ENCODE data around the gene SNX11. TPM values are rescaled to one million over a fixed set of nuclear protein-coding genes. Genes with fewer than 3 reads are reported as not detected.

Gene SNX11
- total RNA-seq, 5 donors from 2014 or later (not counting 1 experiment from before 2014, with no cell fraction given), result 10.6 to 20.4 (median 19.5) TPM

GRCh38 chr17:48131216-48131824 lies 23.8 kb downstream of the SNX11 start:
- ATAC-seq (replicated peaks in 1 of 4) (peak; percentile 64 to 79 (median 74)), DNase-seq (peak in 28 of 35 experiments; percentile 9 to 81 (median 35))
- Histone ChIP-seq H3K9me3 (no peaks in the 10 kb centered on the region), H3K27me3 (replicated peaks in 1 of 2; ENCODE audit: control insufficient read depth in 2 of 2, extremely low read depth in 1 of 2, insufficient read depth in 2 of 2, low read length in 1 of 2) (no peaks in the 10 kb centered on the region), H3K4me1 (ENCODE audit: control insufficient read depth in 1 of 2, extremely low read depth in 1 of 2, insufficient read depth in 2 of 2, low read length in 2 of 2) (no peaks in the 10 kb centered on the region), H3K36me3 (ENCODE audit: control insufficient read depth in 2 of 2, extremely low read depth in 1 of 2, insufficient read depth in 1 of 2, low read length in 1 of 2) (peaks cover 0 to 26% of the 10 kb centered on the region in 2 donors), H3K4me3 (ENCODE audit: control insufficient read depth in 1 of 2, extremely low read depth in 1 of 2, low read length in 1 of 2) (no peak overlapping the region), H3K27ac (ENCODE audit: low read length) (no peak overlapping the region)
- POLR2A ChIA-PET, result interaction anchor here in 1 of 2 donors (0.7 kb wide), 3 partner anchors 17 to 1991 kb away, joined by 3 to 5 read pairs (median 5); no protein-coding TSS in a partner anchor
- CTCF ChIA-PET, result interaction anchor here (0.6 to 0.7 kb wide), 6 partner anchors 51 to 1981 kb away, joined by 3 to 9 read pairs (median 4); no protein-coding TSS in a partner anchor
- H3K4me3 Mint-ChIP-seq, result no peak overlapping the region
- no peaks in the 10 kb centered on the region for H3K9me3 Mint-ChIP-seq
- H3K27ac Mint-ChIP-seq, result peak overlapping the region; percentile 34 to 49
- H3K4me1 Mint-ChIP-seq, result peaks cover 0 to 3% (median 0%) of the 10 kb centered on the region in 3 donors
- no peaks in the 10 kb centered on the region for H3K27me3 Mint-ChIP-seq
- peaks cover 8% of the 10 kb centered on the region for H3K36me3 Mint-ChIP-seq
- WGBS (ENCODE audit: insufficient coverage), result no CpG with 5 or more reads among the region's 4 CpGs

GRCh38 chr17:48132385-48132784 lies 24.8 kb downstream of the SNX11 start:
- Histone ChIP-seq H3K4me1 (ENCODE audit: control insufficient read depth in 1 of 2, extremely low read depth in 1 of 2, insufficient read depth in 2 of 2, low read length in 2 of 2) (no peaks in the 10 kb centered on the region), H3K27me3 (replicated peaks in 1 of 2; ENCODE audit: control insufficient read depth in 2 of 2, extremely low read depth in 1 of 2, insufficient read depth in 2 of 2, low read length in 1 of 2) (no peaks in the 10 kb centered on the region), H3K4me3 (ENCODE audit: control insufficient read depth in 1 of 2, extremely low read depth in 1 of 2, low read length in 1 of 2) (no peak overlapping the region), H3K36me3 (ENCODE audit: control insufficient read depth in 2 of 2, extremely low read depth in 1 of 2, insufficient read depth in 1 of 2, low read length in 1 of 2) (peaks cover 0 to 32% of the 10 kb centered on the region in 2 donors), H3K27ac (ENCODE audit: low read length) (no peak overlapping the region), H3K9me3 (no peaks in the 10 kb centered on the region)
- ATAC-seq (replicated peaks in 1 of 4), result no peak
- peaks cover 13% of the 10 kb centered on the region for H3K36me3 Mint-ChIP-seq
- ChIA-PET CTCF (interaction anchor here (0.6 to 1.7 kb wide), 5 partner anchors 12 to 1980 kb away, joined by 3 to 5 read pairs (median 4); no protein-coding TSS in a partner anchor), POLR2A (interaction anchor here in 1 of 2 donors (0.7 kb wide), 2 partner anchors 16 to 167 kb away, joined by 5 read pairs; no protein-coding TSS in a partner anchor)
- H3K27ac Mint-ChIP-seq, result no peak overlapping the region
- peaks cover 0 to 3% (median 0%) of the 10 kb centered on the region in 3 donors for H3K4me1 Mint-ChIP-seq
- H3K27me3 Mint-ChIP-seq, result no peaks in the 10 kb centered on the region
- DNase-seq, result no peak
- H3K9me3 Mint-ChIP-seq, result no peaks in the 10 kb centered on the region
- H3K4me3 Mint-ChIP-seq, result no peak overlapping the region
- 98% methylated on average over 4 of the region's 5 CpGs for WGBS (ENCODE audit: insufficient coverage)

GRCh38 chr17:48134912-48135480 lies 27.4 kb downstream of the SNX11 start:
- Mint-ChIP-seq H3K4me3 (no peak overlapping the region), H3K4me1 (peaks cover 0 to 6% (median 0%) of the 10 kb centered on the region in 3 donors), H3K9me3 (no peaks in the 10 kb centered on the region), H3K27me3 (no peaks in the 10 kb centered on the region), H3K27ac (peak overlapping the region; percentile 27 to 62), H3K36me3 (peaks cover 22% of the 10 kb centered on the region)
- Histone ChIP-seq H3K27ac (ENCODE audit: low read length) (no peak overlapping the region), H3K27me3 (replicated peaks in 1 of 2; ENCODE audit: control insufficient read depth in 2 of 2, extremely low read depth in 1 of 2, insufficient read depth in 2 of 2, low read length in 1 of 2) (no peaks in the 10 kb centered on the region), H3K9me3 (no peaks in the 10 kb centered on the region), H3K36me3 (ENCODE audit: control insufficient read depth in 2 of 2, extremely low read depth in 1 of 2, insufficient read depth in 1 of 2, low read length in 1 of 2) (peaks cover 0 to 39% of the 10 kb centered on the region in 2 donors), H3K4me1 (ENCODE audit: control insufficient read depth in 1 of 2, extremely low read depth in 1 of 2, insufficient read depth in 2 of 2, low read length in 2 of 2) (no peaks in the 10 kb centered on the region), H3K4me3 (ENCODE audit: control insufficient read depth in 1 of 2, extremely low read depth in 1 of 2, low read length in 1 of 2) (no peak overlapping the region)
- WGBS (ENCODE audit: insufficient coverage), result no CpG with 5 or more reads among the region's 3 CpGs
- ATAC-seq (replicated peaks in 1 of 4) (no peak), DNase-seq (no peak)
- ChIA-PET CTCF (interaction anchor here in 1 of 2 donors (0.5 kb wide), 1 partner anchor 110 kb away, joined by 3 read pairs; no protein-coding TSS in a partner anchor), POLR2A (no interaction called here)

GRCh38 chr17:48137656-48138055 lies 30.1 kb downstream of the SNX11 start:
- ATAC-seq (replicated peaks in 1 of 4) (no peak), DNase-seq (no peak)
- no peak overlapping the region for H3K27ac ChIP-seq (ENCODE audit: low read length)
- Mint-ChIP-seq H3K27me3 (no peaks in the 10 kb centered on the region), H3K9me3 (no peaks in the 10 kb centered on the region), H3K4me1 (peaks cover 0 to 11% (median 0%) of the 10 kb centered on the region in 3 donors), H3K27ac (peak overlapping the region; percentile 4 to 16), H3K4me3 (no peak overlapping the region), H3K36me3 (peaks cover 30% of the 10 kb centered on the region)
- ChIA-PET CTCF (interaction anchor here in 1 of 2 donors (0.7 kb wide), 1 partner anchor 8 kb away, joined by 4 read pairs; no protein-coding TSS in a partner anchor), POLR2A (interaction anchor here in 1 of 2 donors (0.6 kb wide), 1 partner anchor 558 kb away, joined by 8 read pairs; no protein-coding TSS in a partner anchor)
- no peaks in the 10 kb centered on the region for H3K9me3 ChIP-seq
- H3K4me3 ChIP-seq (ENCODE audit: control insufficient read depth in 1 of 2, extremely low read depth in 1 of 2, low read length in 1 of 2), result no peak overlapping the region
- H3K4me1 ChIP-seq (ENCODE audit: control insufficient read depth in 1 of 2, extremely low read depth in 1 of 2, insufficient read depth in 2 of 2, low read length in 2 of 2), result no peaks in the 10 kb centered on the region
- H3K27me3 ChIP-seq (replicated peaks in 1 of 2; ENCODE audit: control insufficient read depth in 2 of 2, extremely low read depth in 1 of 2, insufficient read depth in 2 of 2, low read length in 1 of 2), result no peaks in the 10 kb centered on the region
- H3K36me3 ChIP-seq (ENCODE audit: control insufficient read depth in 2 of 2, extremely low read depth in 1 of 2, insufficient read depth in 1 of 2, low read length in 1 of 2), result peaks cover 0 to 47% of the 10 kb centered on the region in 2 donors
- whole genome bisulfite sequencing (ENCODE audit: insufficient coverage), result no CpG with 5 or more reads among the region's 1 CpG

GRCh38 chr17:48139944-48140343 lies 32.4 kb downstream of the SNX11 start:
- ATAC-seq (replicated peaks in 1 of 4), result no peak
- 62% methylated on average over 2 of the region's 2 CpGs for WGBS (ENCODE audit: insufficient coverage)
- Histone ChIP-seq H3K27me3 (replicated peaks in 1 of 2; ENCODE audit: control insufficient read depth in 2 of 2, extremely low read depth in 1 of 2, insufficient read depth in 2 of 2, low read length in 1 of 2) (no peaks in the 10 kb centered on the region), H3K36me3 (ENCODE audit: control insufficient read depth in 2 of 2, extremely low read depth in 1 of 2, insufficient read depth in 1 of 2, low read length in 1 of 2) (peaks cover 6 to 60% of the 10 kb centered on the region in 2 donors), H3K27ac (ENCODE audit: low read length) (no peak overlapping the region), H3K9me3 (no peaks in the 10 kb centered on the region), H3K4me3 (ENCODE audit: control insufficient read depth in 1 of 2, extremely low read depth in 1 of 2, low read length in 1 of 2) (no peak overlapping the region), H3K4me1 (ENCODE audit: control insufficient read depth in 1 of 2, extremely low read depth in 1 of 2, insufficient read depth in 2 of 2, low read length in 2 of 2) (no peaks in the 10 kb centered on the region)
- H3K27ac Mint-ChIP-seq, result peak overlapping the region; percentile 55 to 56
- H3K9me3 Mint-ChIP-seq, result no peaks in the 10 kb centered on the region
- no peaks in the 10 kb centered on the region for H3K27me3 Mint-ChIP-seq
- ChIA-PET CTCF (interaction anchor here in 1 of 2 donors (0.5 kb wide), 1 partner anchor 152 kb away, joined by 4 read pairs; no protein-coding TSS in a partner anchor), POLR2A (no interaction called here)
- peaks cover 0 to 11% (median 0%) of the 10 kb centered on the region in 3 donors for H3K4me1 Mint-ChIP-seq
- DNase-seq, result no peak
- H3K36me3 Mint-ChIP-seq, result peaks cover 30% of the 10 kb centered on the region
- H3K4me3 Mint-ChIP-seq, result no peak overlapping the region

GRCh38 chr17:48143629-48144028 lies 36.1 kb downstream of the SNX11 start:
- H3K27ac ChIP-seq (ENCODE audit: low read length), result no peak overlapping the region
- ChIA-PET POLR2A (no interaction called here), CTCF (interaction anchor here (0.5 to 1.0 kb wide), 3 partner anchors 28 to 208 kb away, joined by 3 to 7 read pairs (median 3); no protein-coding TSS in a partner anchor)
- H3K36me3 Mint-ChIP-seq, result peaks cover 30% of the 10 kb centered on the region
- no peaks in the 10 kb centered on the region for H3K27me3 Mint-ChIP-seq
- no peaks in the 10 kb centered on the region for H3K4me1 ChIP-seq (ENCODE audit: control insufficient read depth in 1 of 2, extremely low read depth in 1 of 2, insufficient read depth in 2 of 2, low read length in 2 of 2)
- H3K27me3 ChIP-seq (replicated peaks in 1 of 2; ENCODE audit: control insufficient read depth in 2 of 2, extremely low read depth in 1 of 2, insufficient read depth in 2 of 2, low read length in 1 of 2), result no peaks in the 10 kb centered on the region
- 67% methylated on average over 2 of the region's 6 CpGs for WGBS (ENCODE audit: insufficient coverage)
- H3K4me3 ChIP-seq (ENCODE audit: control insufficient read depth in 1 of 2, extremely low read depth in 1 of 2, low read length in 1 of 2), result no peak overlapping the region
- DNase-seq (no peak), ATAC-seq (replicated peaks in 1 of 4) (no peak)
- no peaks in the 10 kb centered on the region for H3K9me3 Mint-ChIP-seq
- peak overlapping the region; percentile 36 to 76 for H3K27ac Mint-ChIP-seq
- no peaks in the 10 kb centered on the region for H3K9me3 ChIP-seq
- H3K4me1 Mint-ChIP-seq, result peaks cover 0 to 11% (median 4%) of the 10 kb centered on the region in 3 donors
- H3K36me3 ChIP-seq (ENCODE audit: control insufficient read depth in 2 of 2, extremely low read depth in 1 of 2, insufficient read depth in 1 of 2, low read length in 1 of 2), result peaks cover 15 to 71% of the 10 kb centered on the region in 2 donors
- H3K4me3 Mint-ChIP-seq, result no peak overlapping the region

Data from T-cell (primary cell).